Measurements from ENCODE around the gene PITPNB.

The PITPNB gene

DNA sequence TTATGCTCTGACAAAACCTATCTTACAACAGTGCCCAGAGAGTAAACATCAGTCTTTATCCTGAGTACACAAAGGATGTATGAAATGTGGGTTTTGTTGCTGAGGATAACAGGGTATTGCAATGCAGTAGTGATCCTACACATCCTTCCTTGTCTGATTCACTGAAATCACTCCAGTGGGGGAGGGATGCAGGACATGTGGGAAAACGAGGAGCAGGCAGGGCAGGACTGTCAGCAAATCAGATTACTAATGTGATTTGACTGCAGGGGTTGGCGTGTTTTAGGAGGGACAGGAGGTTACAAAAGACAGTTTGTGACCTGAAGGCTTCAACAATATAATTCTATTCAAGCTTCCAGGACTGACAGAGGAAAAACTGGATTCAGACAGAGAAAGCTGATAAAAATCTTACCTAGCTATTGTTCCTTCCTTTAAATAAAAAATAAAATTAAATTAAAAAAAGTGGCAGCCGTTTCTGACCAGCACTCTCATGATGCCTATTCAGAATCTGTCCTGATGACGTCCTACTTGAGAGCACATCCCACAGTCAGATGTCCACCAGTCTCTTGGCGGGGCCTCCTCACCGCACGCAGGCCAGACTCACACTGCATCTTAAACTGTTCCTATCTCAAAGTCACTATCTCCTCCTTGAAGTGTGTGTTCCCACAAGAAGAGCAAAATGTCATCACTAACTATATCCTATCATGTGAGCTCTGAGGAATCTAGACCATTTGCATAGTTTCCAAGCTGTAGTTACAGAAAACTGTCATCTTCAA, 66.9 kb downstream of the PITPNB start:
- Histone ChIP-seq H3K4me2 (ENCODE audit: low read length) (no peak overlapping the region), H3K27me3 (ENCODE audit: insufficient read depth, low read length) (no peaks in the 10 kb centered on the region), H3K79me2 (ENCODE audit: insufficient read depth, low read length) (no peaks in the 10 kb centered on the region), H2AFZ (ENCODE audit: low read length) (no peak overlapping the region), H3K27ac (ENCODE audit: low read depth, low read length, poor library complexity, severe bottlenecking) (no peak overlapping the region), H3K4me3 (ENCODE audit: low read depth, low read length, poor library complexity, severe bottlenecking) (no peak overlapping the region), H3K36me3 (ENCODE audit: insufficient read depth, low read length) (peaks cover 78% of the 10 kb centered on the region), H3K9me3 (ENCODE audit: low read length) (no peaks in the 10 kb centered on the region), H3F3A (ENCODE audit: insufficient read depth, low read length) (no peaks in the 10 kb centered on the region), H3K9ac (ENCODE audit: low read length) (no peak overlapping the region), H3K9me2 (ENCODE audit: low read depth, low read length) (no peaks in the 10 kb centered on the region), H4K20me1 (ENCODE audit: insufficient read depth, low read length) (no peaks in the 10 kb centered on the region), H3K4me1 (ENCODE audit: insufficient read depth, low read length, severe bottlenecking) (no peaks in the 10 kb centered on the region)
- TF ChIP-seq, protein P1, sequence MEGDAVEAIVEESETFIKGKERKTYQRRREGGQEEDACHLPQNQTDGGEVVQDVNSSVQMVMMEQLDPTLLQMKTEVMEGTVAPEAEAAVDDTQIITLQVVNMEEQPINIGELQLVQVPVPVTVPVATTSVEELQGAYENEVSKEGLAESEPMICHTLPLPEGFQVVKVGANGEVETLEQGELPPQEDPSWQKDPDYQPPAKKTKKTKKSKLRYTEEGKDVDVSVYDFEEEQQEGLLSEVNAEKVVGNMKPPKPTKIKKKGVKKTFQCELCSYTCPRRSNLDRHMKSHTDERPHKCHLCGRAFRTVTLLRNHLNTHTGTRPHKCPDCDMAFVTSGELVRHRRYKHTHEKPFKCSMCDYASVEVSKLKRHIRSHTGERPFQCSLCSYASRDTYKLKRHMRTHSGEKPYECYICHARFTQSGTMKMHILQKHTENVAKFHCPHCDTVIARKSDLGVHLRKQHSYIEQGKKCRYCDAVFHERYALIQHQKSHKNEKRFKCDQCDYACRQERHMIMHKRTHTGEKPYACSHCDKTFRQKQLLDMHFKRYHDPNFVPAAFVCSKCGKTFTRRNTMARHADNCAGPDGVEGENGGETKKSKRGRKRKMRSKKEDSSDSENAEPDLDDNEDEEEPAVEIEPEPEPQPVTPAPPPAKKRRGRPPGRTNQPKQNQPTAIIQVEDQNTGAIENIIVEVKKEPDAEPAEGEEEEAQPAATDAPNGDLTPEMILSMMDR (IDR thresholded peaks at IDR 0.05; ENCODE audit: low read length), result no peak
- TF ChIP-seq EZH2 (IDR thresholded peaks at IDR 0.05; ENCODE audit: borderline replicate concordance, low read length), result no peak

DNA sequence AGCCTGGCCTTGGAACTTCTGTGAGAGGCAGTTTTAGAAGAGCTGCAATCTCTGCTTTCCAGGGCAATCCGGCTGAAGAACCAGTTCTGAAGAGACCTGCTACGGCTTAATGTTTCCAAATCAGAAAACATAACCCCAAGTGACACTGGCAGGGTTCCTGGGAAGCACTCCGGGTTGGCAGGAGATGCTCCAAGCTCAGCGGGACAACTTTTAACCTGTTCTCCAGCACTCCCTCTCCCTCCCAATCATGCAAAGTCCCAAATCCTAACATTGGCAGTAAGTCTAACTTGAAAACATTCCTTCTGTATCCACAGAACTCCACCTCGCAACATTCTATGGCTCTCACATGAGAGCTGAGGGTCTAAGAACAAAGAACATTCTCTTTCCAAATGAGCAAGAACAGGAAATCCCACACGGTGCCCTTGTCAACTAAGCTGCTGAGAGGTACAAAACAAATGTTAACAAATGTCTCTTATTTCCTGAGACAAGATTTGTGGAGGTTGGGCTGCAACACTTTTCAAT, 69.0 kb downstream of the PITPNB start:
- H3K36me3 ChIP-seq (ENCODE audit: insufficient read depth, low read length), result peaks cover 57% of the 10 kb centered on the region
- H3K4me1 ChIP-seq (ENCODE audit: insufficient read depth, low read length, severe bottlenecking), result no peaks in the 10 kb centered on the region

DNA sequence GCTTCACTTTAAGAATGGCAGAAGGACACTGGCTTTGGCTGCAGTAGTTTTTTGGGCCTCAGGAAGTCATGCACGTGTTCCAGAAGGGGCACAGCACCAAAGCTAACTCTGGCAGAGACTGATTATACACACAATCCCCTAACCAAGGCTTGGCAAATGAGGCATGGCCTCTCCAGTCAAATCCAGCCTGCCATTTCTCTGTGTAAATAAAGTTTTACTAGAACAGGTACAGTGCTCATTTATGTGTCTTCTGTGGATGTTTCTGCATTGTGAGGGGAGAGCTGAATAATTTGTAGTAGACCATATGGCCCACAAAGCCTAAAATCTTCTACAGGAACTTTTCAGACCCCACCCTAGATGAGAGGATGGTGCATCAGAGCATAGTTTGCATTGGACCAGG, 71.1 kb downstream of the PITPNB start:
- Histone ChIP-seq H3K4me2 (ENCODE audit: low read length) (no peak overlapping the region), H3K36me3 (ENCODE audit: insufficient read depth, low read length) (peaks cover 40% of the 10 kb centered on the region), H3K9ac (ENCODE audit: low read length) (no peak overlapping the region), H3K4me1 (ENCODE audit: insufficient read depth, low read length, severe bottlenecking) (no peaks in the 10 kb centered on the region), H3K79me2 (ENCODE audit: insufficient read depth, low read length) (no peaks in the 10 kb centered on the region), H3K4me3 (ENCODE audit: low read depth, low read length, poor library complexity, severe bottlenecking) (no peak overlapping the region), H3K9me2 (ENCODE audit: low read depth, low read length) (no peaks in the 10 kb centered on the region), H3K27ac (ENCODE audit: low read depth, low read length, poor library complexity, severe bottlenecking) (no peak overlapping the region), H3K9me3 (ENCODE audit: low read length) (no peaks in the 10 kb centered on the region), H3K27me3 (ENCODE audit: insufficient read depth, low read length) (no peaks in the 10 kb centered on the region), H2AFZ (ENCODE audit: low read length) (no peak overlapping the region), H3F3A (ENCODE audit: insufficient read depth, low read length) (no peaks in the 10 kb centered on the region), H4K20me1 (ENCODE audit: insufficient read depth, low read length) (no peaks in the 10 kb centered on the region)
- no peak for TF ChIP-seq EZH2 (IDR thresholded peaks at IDR 0.05; ENCODE audit: borderline replicate concordance, low read length)
- TF ChIP-seq, protein P1 (IDR thresholded peaks at IDR 0.05; ENCODE audit: low read length), result no peak

More for the DNA sequence above, 69.0 kb downstream of the PITPNB start:
- Histone ChIP-seq H3K79me2 (ENCODE audit: insufficient read depth, low read length) (no peaks in the 10 kb centered on the region), H3K9me3 (ENCODE audit: low read length) (no peaks in the 10 kb centered on the region), H3K4me2 (ENCODE audit: low read length) (no peak overlapping the region), H3F3A (ENCODE audit: insufficient read depth, low read length) (no peaks in the 10 kb centered on the region), H3K9me2 (ENCODE audit: low read depth, low read length) (no peaks in the 10 kb centered on the region), H3K9ac (ENCODE audit: low read length) (no peak overlapping the region), H3K27me3 (ENCODE audit: insufficient read depth, low read length) (no peaks in the 10 kb centered on the region), H4K20me1 (ENCODE audit: insufficient read depth, low read length) (no peaks in the 10 kb centered on the region), H2AFZ (ENCODE audit: low read length) (no peak overlapping the region), H3K4me3 (ENCODE audit: low read depth, low read length, poor library complexity, severe bottlenecking) (no peak overlapping the region), H3K27ac (ENCODE audit: low read depth, low read length, poor library complexity, severe bottlenecking) (no peak overlapping the region)
- TF ChIP-seq EZH2 (IDR thresholded peaks at IDR 0.05; ENCODE audit: borderline replicate concordance, low read length), result no peak
- TF ChIP-seq, protein P1 (IDR thresholded peaks at IDR 0.05; ENCODE audit: low read length), result no peak
